Neural cell (in vitro differentiated cells): ENCODE measurements around the gene STX8.

Experiments used
- EP300 ChIP-seq: fragments of 450-650 bp; conservative IDR thresholded peaks from 2 replicates; pipeline ENCODE4 v1.6.1; 2014; ENCODE audit warnings: antibody characterized with exemption, mild to moderate bottlenecking, moderate library complexity; ENCODE audit not compliant: poor library complexity, severe bottlenecking
- EZH2 ChIP-seq: fragments of 200-600, 300-800 bp; shearing (Covaris generic), sonication (generic); IDR thresholded peaks from 2 replicates; pipeline ENCODE4 v1.6.1; 2014; ENCODE audit warnings: antibody characterized with exemption, low read length, borderline replicate concordance, mild to moderate bottlenecking; ENCODE audit not compliant: insufficient read depth, poor library complexity, severe bottlenecking
- MXI1 ChIP-seq: fragments of 450-650 bp; conservative IDR thresholded peaks from 2 replicates; pipeline ENCODE4 v1.6.1; 2014; ENCODE audit warnings: antibody characterized with exemption, mild to moderate bottlenecking; ENCODE audit not compliant: poor library complexity, severe bottlenecking
- POLR2AphosphoS5 ChIP-seq: IDR thresholded peaks from 2 replicates; pipeline ENCODE4 v1.6.1; 2012
- RAD21 ChIP-seq: fragments of 450-650 bp; conservative IDR thresholded peaks from 2 replicates; pipeline ENCODE4 v1.6.1; 2014; ENCODE audit warnings: antibody characterized with exemption, mild to moderate bottlenecking, moderate library complexity
- SMC3 ChIP-seq: fragments of 450-650 bp; conservative IDR thresholded peaks from 2 replicates; pipeline ENCODE4 v1.6.1; 2014; ENCODE audit warnings: antibody characterized with exemption, mild to moderate bottlenecking, moderate library complexity; ENCODE audit not compliant: poor library complexity
- TAF1 ChIP-seq: IDR thresholded peaks from 2 replicates; pipeline ENCODE4 v1.6.1; 2012; ENCODE audit warnings: low read depth
- TF ChIP-seq, protein P1 (sequence below): fragments of 450-650 bp; IDR thresholded peaks from 2 replicates; pipeline ENCODE4 v1.5.1; 2014; ENCODE audit warnings: antibody characterized with exemption, mild to moderate bottlenecking, moderate library complexity; ENCODE audit not compliant: poor library complexity, severe bottlenecking
- TF ChIP-seq, protein P2 (sequence below): IDR thresholded peaks from 2 replicates; pipeline ENCODE4 v1.6.1; 2012; ENCODE audit warnings: borderline replicate concordance

DNA sequence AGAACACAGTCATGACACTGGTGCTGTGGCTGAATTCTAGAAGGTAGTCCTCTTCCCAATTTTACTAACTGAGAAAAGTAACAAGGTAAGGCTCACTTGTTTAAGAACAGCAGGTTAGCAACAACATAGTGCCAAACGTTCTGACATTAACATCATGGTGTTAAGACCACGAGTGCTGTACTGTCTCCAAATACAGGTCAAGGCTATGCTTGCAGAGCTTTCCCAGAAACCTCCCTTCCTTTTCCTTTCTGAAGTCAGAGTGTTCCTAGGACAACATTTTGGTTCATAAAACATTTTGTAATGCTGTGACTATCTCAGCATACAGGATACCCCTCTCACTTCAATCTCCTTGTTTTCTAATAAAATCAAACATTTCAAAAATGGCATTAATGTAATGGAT, 144.0 kb downstream of the STX8 start:
- TF ChIP-seq, protein P1, sequence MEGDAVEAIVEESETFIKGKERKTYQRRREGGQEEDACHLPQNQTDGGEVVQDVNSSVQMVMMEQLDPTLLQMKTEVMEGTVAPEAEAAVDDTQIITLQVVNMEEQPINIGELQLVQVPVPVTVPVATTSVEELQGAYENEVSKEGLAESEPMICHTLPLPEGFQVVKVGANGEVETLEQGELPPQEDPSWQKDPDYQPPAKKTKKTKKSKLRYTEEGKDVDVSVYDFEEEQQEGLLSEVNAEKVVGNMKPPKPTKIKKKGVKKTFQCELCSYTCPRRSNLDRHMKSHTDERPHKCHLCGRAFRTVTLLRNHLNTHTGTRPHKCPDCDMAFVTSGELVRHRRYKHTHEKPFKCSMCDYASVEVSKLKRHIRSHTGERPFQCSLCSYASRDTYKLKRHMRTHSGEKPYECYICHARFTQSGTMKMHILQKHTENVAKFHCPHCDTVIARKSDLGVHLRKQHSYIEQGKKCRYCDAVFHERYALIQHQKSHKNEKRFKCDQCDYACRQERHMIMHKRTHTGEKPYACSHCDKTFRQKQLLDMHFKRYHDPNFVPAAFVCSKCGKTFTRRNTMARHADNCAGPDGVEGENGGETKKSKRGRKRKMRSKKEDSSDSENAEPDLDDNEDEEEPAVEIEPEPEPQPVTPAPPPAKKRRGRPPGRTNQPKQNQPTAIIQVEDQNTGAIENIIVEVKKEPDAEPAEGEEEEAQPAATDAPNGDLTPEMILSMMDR = no peak
- TF ChIP-seq, protein P2, sequence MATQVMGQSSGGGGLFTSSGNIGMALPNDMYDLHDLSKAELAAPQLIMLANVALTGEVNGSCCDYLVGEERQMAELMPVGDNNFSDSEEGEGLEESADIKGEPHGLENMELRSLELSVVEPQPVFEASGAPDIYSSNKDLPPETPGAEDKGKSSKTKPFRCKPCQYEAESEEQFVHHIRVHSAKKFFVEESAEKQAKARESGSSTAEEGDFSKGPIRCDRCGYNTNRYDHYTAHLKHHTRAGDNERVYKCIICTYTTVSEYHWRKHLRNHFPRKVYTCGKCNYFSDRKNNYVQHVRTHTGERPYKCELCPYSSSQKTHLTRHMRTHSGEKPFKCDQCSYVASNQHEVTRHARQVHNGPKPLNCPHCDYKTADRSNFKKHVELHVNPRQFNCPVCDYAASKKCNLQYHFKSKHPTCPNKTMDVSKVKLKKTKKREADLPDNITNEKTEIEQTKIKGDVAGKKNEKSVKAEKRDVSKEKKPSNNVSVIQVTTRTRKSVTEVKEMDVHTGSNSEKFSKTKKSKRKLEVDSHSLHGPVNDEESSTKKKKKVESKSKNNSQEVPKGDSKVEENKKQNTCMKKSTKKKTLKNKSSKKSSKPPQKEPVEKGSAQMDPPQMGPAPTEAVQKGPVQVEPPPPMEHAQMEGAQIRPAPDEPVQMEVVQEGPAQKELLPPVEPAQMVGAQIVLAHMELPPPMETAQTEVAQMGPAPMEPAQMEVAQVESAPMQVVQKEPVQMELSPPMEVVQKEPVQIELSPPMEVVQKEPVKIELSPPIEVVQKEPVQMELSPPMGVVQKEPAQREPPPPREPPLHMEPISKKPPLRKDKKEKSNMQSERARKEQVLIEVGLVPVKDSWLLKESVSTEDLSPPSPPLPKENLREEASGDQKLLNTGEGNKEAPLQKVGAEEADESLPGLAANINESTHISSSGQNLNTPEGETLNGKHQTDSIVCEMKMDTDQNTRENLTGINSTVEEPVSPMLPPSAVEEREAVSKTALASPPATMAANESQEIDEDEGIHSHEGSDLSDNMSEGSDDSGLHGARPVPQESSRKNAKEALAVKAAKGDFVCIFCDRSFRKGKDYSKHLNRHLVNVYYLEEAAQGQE = no peak
- TF ChIP-seq EZH2 = no peak
- TF ChIP-seq RAD21 = no peak
- no peak for TF ChIP-seq SMC3
- TF ChIP-seq POLR2AphosphoS5 = no peak
- TF ChIP-seq TAF1 = no peak
- no peak for TF ChIP-seq MXI1
- no peak for TF ChIP-seq EP300
